GM12878 (cell line): Measurements from ENCODE around the gene STK39.

Experiments
- CBFB ChIP-seq: IDR thresholded peaks from 2 replicates; pipeline ENCODE4 v1.6.1; 2016; ENCODE audit warnings: antibody characterized with exemption, low read depth
- FOS ChIP-seq: IDR thresholded peaks from 3 replicates; pipeline ENCODE4 v1.6.1; 2011; ENCODE audit warnings: borderline replicate concordance; ENCODE audit not compliant: insufficient read length; ENCODE audit errors: extremely low read depth
- FOXK2 ChIP-seq: fragments of 450-650 bp; IDR thresholded peaks from 2 replicates; pipeline ENCODE4 v1.6.1; 2017; ENCODE audit warnings: mild to moderate bottlenecking, moderate library complexity
- GABPA ChIP-seq: IDR thresholded peaks from 2 replicates; pipeline ENCODE4 v1.6.1; 2014; ENCODE audit warnings: antibody characterized with exemption, low read depth, mild to moderate bottlenecking, inconsistent platforms
- JUND ChIP-seq: IDR thresholded peaks from 2 replicates; pipeline ENCODE4 v1.6.1; 2012; ENCODE audit warnings: low read depth, mild to moderate bottlenecking, low read length, improper control_type of control experiment, moderate library complexity
- TF ChIP-seq, protein P1 (sequence below), 3 experiments: IDR thresholded peaks in 2 of 3; conservative IDR thresholded peaks in 1 of 3; 2 replicates each; pipeline ENCODE4 v1.5.1; 2011; ENCODE audit warnings: low read depth in 3 of 3, low read length in 3 of 3, mild to moderate bottlenecking in 3 of 3, control low read depth in 2 of 3, moderate library complexity in 2 of 3, inconsistent platforms in 1 of 3, mixed read lengths in 1 of 3; ENCODE audit not compliant: control insufficient read depth in 2 of 3, insufficient read depth in 1 of 3; ENCODE audit errors: extremely low read depth in 1 of 3

DNA sequence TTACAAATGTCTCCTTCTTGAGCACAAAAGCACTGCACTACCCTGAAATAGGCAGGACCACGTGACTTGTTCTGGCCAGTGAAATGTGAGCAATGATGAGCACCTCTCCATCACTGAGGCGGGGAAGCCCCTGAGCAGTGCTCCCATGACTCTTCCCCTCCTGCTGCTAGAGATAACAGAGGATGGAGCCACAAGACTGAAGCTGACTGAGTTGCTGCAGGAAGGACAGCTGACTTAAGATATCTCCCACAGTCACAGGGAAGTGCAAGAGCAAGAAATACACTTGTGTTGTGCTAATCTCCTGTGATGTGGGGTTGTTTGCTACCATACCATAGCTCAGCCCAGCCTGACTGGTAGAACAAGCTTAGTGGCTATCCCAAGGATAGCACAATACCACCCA, 38.7 kb downstream of the STK39 start:
- TF ChIP-seq CBFB (no peak), JUND (no peak), FOS (no peak), FOXK2 (no peak), GABPA (no peak)
- TF ChIP-seq, protein P1, sequence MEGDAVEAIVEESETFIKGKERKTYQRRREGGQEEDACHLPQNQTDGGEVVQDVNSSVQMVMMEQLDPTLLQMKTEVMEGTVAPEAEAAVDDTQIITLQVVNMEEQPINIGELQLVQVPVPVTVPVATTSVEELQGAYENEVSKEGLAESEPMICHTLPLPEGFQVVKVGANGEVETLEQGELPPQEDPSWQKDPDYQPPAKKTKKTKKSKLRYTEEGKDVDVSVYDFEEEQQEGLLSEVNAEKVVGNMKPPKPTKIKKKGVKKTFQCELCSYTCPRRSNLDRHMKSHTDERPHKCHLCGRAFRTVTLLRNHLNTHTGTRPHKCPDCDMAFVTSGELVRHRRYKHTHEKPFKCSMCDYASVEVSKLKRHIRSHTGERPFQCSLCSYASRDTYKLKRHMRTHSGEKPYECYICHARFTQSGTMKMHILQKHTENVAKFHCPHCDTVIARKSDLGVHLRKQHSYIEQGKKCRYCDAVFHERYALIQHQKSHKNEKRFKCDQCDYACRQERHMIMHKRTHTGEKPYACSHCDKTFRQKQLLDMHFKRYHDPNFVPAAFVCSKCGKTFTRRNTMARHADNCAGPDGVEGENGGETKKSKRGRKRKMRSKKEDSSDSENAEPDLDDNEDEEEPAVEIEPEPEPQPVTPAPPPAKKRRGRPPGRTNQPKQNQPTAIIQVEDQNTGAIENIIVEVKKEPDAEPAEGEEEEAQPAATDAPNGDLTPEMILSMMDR (IDR thresholded peaks at IDR 0.05 in 2 of 3, conservative IDR thresholded peaks at IDR 0.05 in 1 of 3; ENCODE audit: control insufficient read depth in 2 of 3, extremely low read depth in 1 of 3, insufficient read depth in 1 of 3, low read depth in 3 of 3, low read length in 3 of 3) = no peak
